Measurements from ENCODE around the gene NAP1L4.
A peak's percentile ranks its signal among the peaks of the same experiment; 100 is the strongest.

NAP1L4 gene

GRCh38 chr11:3010521-3011275 is 18.6 kb upstream of the NAP1L4 start:
- DNase-seq, result no peak

- DNase-seq, result no peak
Observed at GRCh38 chr11:3010004-3010403, 17.9 kb upstream of the NAP1L4 start.

- DNase-seq, result no peak
Observed at GRCh38 chr11:3009481-3009880, 17.4 kb upstream of the NAP1L4 start.

GRCh38 chr11:3008746-3009336 is 16.7 kb upstream of the NAP1L4 start:
- DNase-seq, result no peak

DNA sequence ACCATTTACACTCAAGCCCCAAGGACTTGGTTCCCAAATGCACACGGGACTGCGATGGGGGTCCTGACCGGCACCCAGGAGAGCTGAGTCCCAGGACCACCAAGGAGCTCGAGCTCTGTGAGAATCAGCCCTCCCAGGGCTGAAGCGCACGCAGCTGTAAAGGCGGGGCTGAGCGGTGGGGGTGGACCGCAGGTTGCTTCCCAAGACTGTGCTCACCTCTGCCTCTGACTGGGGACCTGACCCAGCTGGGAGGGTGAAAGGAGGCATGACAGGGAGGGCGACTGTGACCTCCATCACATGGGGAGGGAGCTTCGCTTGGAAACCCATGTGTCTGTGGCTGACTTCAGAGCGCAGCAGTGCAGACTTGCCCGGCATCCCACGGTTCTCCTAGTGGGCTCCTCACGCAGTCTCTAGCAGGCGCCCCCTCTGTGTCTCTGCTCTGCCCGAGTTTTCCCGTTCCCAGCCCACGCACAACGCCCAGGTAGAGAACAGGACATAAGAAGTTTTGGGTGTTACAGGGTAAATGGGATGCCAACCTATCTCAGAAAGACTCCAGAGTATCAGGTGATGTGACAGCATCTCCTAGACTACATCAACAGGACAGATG is 15.4 kb upstream of the NAP1L4 start:
- DNase-seq, result no peak

DNA sequence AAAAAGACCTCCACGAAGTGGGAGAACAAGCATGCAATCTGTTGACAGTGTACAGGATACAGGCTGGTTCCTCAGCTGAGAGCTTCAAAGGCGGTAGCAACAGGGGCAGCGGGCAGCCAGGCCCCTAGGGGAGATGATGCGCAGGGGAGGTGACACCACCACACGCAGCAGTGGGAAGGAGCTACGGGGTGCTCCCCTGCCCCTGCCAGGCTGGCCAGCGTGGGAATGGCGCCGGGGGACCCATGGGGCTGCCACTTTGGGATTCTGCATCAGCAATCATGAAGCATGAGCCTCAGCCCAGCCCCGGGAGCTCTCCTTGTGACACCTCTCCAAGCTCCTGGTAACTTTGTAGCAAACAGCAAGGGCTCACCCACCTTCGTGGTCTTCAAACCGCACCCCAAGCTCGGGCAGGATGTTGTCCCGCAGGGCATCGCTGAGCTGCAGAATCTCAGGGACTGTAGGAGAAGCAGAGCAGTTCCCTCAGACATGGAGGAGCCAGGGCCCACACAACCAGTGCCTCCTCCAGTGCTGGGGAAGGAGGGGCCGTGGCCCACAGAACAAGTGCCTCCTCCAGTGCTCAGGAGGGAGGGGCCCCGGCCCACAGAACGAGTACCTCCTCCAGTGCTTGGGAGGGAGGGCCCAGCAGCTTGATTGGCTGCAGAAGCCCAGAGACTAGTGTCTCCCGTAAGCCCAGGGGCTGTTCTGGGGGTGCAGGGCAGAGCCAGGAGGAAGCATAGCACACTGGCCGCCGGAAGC is 14.6 kb upstream of the NAP1L4 start:
- DNase-seq, result no peak

- DNase-seq, result no peak
Observed at GRCh38 chr11:3004481-3004880, 12.4 kb upstream of the NAP1L4 start.

GRCh38 chr11:3003396-3004231 is 11.5 kb upstream of the NAP1L4 start:
- DNase-seq, result no peak

DNA sequence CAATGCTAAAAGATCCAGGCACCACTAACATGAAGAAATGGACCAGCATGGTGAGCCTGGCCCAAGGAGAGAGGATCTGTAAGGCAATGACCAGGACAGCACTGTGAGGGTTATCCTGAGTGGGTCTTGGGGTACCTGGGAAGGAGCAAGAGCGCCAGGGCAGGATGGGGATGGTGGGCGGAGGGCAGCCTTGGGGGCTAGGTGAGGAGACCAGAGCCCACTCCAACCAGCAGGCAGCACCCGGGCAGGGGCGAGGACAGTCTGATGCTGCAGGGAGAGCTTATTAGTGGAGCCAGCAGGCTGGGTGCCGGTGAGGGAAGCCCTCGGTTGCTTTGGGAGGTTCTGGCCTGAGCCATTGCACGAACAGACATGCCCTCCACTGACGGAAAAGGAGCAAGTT is 10.7 kb upstream of the NAP1L4 start:
- DNase-seq, result no peak

DNA sequence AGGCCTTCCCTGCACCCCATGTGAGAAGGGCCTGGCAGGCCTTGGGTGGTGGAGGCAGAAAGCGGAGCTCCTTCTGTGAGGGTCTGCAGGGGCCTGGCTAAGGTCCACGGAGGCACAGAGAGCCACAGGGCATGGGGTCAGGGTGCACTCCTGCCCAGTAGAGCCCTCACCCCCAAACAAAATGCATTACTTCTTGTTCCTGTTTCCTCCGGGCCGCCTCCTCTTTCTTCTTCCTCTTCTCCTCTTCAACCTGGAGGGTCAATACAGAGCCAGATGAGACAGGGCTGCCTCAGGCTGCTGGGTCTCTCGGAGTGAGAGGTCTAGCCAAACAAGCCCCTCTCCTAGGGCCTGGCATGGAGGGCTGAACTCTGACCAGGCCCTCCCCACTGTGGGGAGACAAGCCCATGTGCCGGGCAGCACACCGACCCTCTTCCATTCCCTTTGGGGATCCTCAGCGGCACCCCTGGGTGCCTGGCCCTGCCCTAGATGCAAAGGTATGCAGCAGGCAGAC is 10.3 kb upstream of the NAP1L4 start:
- DNase-seq, result no peak

- DNase-seq, result peak; percentile 62 to 92
Observed at GRCh38 chr11:3001496-3001895, 9.4 kb upstream of the NAP1L4 start.

GRCh38 chr11:3000032-3000961 is 8.2 kb upstream of the NAP1L4 start:
- peak; percentile 68 to 91 for DNase-seq

GRCh38 chr11:2999464-2999998 is 7.4 kb upstream of the NAP1L4 start:
- DNase-seq, result no peak

DNA sequence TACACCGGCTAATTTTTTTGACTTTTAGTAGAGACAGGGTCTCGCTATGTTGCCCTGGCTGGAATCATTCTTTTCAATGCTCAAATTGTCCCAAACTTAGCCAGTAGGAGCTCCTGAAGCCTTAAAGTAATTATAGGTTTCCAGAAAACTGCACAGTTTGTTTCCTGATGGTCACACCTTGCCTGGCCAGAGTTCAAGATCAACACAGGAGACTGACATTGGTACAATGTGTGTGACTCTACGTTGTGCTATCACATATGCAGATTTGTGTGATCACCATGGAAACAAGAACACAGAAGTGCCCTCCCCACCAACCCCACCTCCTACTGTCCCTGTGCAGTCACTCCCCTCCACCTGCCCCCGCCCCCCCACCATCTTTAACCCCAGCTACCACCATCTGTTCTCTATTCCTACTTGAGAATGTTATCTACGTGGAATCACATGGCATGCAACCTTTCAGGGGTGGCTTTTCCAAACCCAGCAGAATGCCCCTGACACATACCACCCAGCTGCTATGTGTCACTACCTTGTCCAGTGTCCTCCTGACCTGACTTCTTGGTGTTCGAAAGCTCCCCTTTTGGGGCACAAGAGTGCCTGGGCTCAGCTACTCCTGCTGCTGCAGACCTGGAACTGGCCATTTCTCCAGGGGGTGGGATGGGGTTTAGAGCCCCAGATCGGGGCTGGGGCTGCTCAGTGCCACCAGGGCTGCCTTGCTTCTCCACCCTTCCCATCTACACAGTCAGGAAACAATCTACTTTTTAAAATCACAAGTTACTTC is 6.1 kb upstream of the NAP1L4 start:
- no peak for DNase-seq

- DNase-seq, result no peak
Observed at GRCh38 chr11:2997406-2997805, 5.3 kb upstream of the NAP1L4 start.

- DNase-seq, result no peak
Observed at GRCh38 chr11:2996976-2997375, 4.8 kb upstream of the NAP1L4 start.

GRCh38 chr11:2995893-2996554 is 3.9 kb upstream of the NAP1L4 start:
- no peak for DNase-seq

- DNase-seq, result no peak
Observed at GRCh38 chr11:2995031-2995561, 3.0 kb upstream of the NAP1L4 start.

GRCh38 chr11:2994336-2994730 is 2.2 kb upstream of the NAP1L4 start:
- DNase-seq, result no peak

- no peak for DNase-seq
Observed at GRCh38 chr11:2992997-2993325, 832 bp upstream of the NAP1L4 start.

Measured in NCI-H446 (cell line).